OCI-LY3 (cell line): ENCODE data around the gene TGIF1.

ENCODE experiments used
- H2AFZ ChIP-seq: fragments of 200-600, 300-600 bp; shearing (Covaris generic); 2 replicates; pipeline ENCODE4 v1.6.0; 2014; ENCODE audit warnings: antibody characterized with exemption, low read depth, low read length
- H3K27ac ChIP-seq: fragments of 200-600, 300-600 bp; sonication (generic); 2 replicates; pipeline ENCODE4 v1.5.1; 2014; ENCODE audit warnings: mild to moderate bottlenecking, low read length, moderate library complexity, mixed read lengths
- H3K27me3 ChIP-seq: fragments of 200-600, 300-600 bp; sonication (generic); 2 replicates; pipeline ENCODE4 v1.6.1; 2014; ENCODE audit warnings: low read depth, low read length, mixed read lengths
- H3K36me3 ChIP-seq: fragments of 200-600, 300-600 bp; sonication (generic); replicated peaks from 2 replicates; pipeline ENCODE3; 2014; ENCODE audit warnings: low read depth, low read length, mixed read lengths
- H3K4me1 ChIP-seq: fragments of 300-600, 200-600 bp; sonication (generic); 2 replicates; pipeline ENCODE4 v1.6.1; 2014; ENCODE audit warnings: low read length, mixed read lengths
- H3K4me2 ChIP-seq: fragments of 200-600, 300-600 bp; sonication (generic); 2 replicates; pipeline ENCODE4 v1.6.1; 2014; ENCODE audit warnings: low read length, mixed read lengths
- H3K4me3 ChIP-seq: fragments of 300-600, 200-600 bp; sonication (generic); 2 replicates; pipeline ENCODE4 v1.5.1; 2014; ENCODE audit warnings: antibody characterized with exemption, mild to moderate bottlenecking, low read length, moderate library complexity
- H3K79me2 ChIP-seq: fragments of 300-600, 200-600 bp; shearing (Covaris generic); 2 replicates; pipeline ENCODE4 v1.6.1; 2014; ENCODE audit warnings: mild to moderate bottlenecking, low read length, mixed read lengths
- H3K9ac ChIP-seq: fragments of 300-600, 200-600 bp; shearing (Covaris generic); 2 replicates; pipeline ENCODE4 v1.6.0; 2014; ENCODE audit warnings: mild to moderate bottlenecking, low read length, moderate library complexity
- H3K9me3 ChIP-seq: fragments of 200-600, 300-600 bp; shearing (Covaris generic); 2 replicates; pipeline ENCODE4 v1.6.1; 2014; ENCODE audit warnings: low read length, mixed read lengths; ENCODE audit not compliant: insufficient read depth
- H4K20me1 ChIP-seq: fragments of 200-600, 300-600 bp; sonication (generic); 2 replicates; pipeline ENCODE4 v1.6.1; 2016; ENCODE audit warnings: low read length, mixed read lengths; ENCODE audit not compliant: insufficient read depth
- CTCF ChIP-seq: fragments of 200-600, 300-600 bp; sonication (generic); IDR thresholded peaks from 2 replicates; pipeline ENCODE4 v1.5.1; 2014; ENCODE audit warnings: antibody characterized with exemption, low read length, low read depth
- EZH2phosphoT487 ChIP-seq: fragments of 200-600 bp; shearing (Covaris generic); IDR thresholded peaks from 2 replicates; pipeline ENCODE4 v1.6.1; 2018; ENCODE audit warnings: antibody characterized with exemption, mixed run types, low read depth

Gene TGIF1

DNA sequence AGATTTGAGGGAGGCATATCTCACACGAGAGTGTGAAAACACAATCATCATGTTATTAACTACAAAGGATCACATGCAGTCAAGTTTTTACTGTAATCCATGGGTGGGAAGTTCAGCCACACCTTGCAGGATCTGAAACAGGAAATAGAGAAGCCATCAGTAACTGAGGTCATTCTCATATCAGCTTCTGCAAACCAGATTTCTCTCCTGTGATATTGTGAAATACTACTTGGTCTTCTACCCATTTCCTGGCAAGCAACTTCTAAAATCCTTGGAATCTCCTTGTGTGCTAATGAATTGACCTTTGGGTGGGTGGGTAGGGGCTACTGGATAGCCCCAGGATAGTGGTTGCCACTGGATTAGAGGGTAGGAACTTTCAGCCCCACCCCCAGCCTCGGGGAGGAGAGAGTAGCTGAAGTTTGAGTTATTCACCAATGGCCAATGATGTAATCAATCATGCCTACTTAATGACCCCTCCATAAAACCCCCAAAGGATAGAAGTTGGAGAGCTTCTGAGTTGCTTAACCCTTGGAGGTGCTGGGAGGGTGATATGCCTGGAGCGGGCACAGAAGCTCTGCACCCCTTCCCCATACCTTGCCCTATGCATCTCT, 25.6 kb upstream of the TGIF1 start:
- no peak overlapping the region for H3K4me3 ChIP-seq
- no peaks in the 10 kb centered on the region for H3K27me3 ChIP-seq
- H3K9me3 ChIP-seq: no peaks in the 10 kb centered on the region
- no peak overlapping the region for H3K27ac ChIP-seq
- H3K4me1 ChIP-seq: peaks cover 11% of the 10 kb centered on the region
- peak overlapping the region; percentile 24; the same call in 1 of the 2 replicates for H3K4me2 ChIP-seq
- no peaks in the 10 kb centered on the region for H4K20me1 ChIP-seq
- no peak overlapping the region for H3K9ac ChIP-seq
- no peaks in the 10 kb centered on the region for H3K79me2 ChIP-seq
- no peak overlapping the region for H2AFZ ChIP-seq
- TF ChIP-seq CTCF (no peak), EZH2phosphoT487 (no peak)
- no peaks in the 10 kb centered on the region for H3K36me3 ChIP-seq

GRCh38 chr18:3425030-3425429, 24.9 kb upstream of the TGIF1 start:
- Histone ChIP-seq H4K20me1 (no peaks in the 10 kb centered on the region), H3K4me2 (no peak overlapping the region), H3K27me3 (no peaks in the 10 kb centered on the region), H3K4me1 (peaks cover 11% of the 10 kb centered on the region), H3K36me3 (no peaks in the 10 kb centered on the region), H2AFZ (no peak overlapping the region), H3K4me3 (no peak overlapping the region), H3K9ac (no peak overlapping the region), H3K27ac (no peak overlapping the region), H3K79me2 (no peaks in the 10 kb centered on the region), H3K9me3 (no peaks in the 10 kb centered on the region)
- no peak for TF ChIP-seq CTCF
- no peak for TF ChIP-seq EZH2phosphoT487

DNA sequence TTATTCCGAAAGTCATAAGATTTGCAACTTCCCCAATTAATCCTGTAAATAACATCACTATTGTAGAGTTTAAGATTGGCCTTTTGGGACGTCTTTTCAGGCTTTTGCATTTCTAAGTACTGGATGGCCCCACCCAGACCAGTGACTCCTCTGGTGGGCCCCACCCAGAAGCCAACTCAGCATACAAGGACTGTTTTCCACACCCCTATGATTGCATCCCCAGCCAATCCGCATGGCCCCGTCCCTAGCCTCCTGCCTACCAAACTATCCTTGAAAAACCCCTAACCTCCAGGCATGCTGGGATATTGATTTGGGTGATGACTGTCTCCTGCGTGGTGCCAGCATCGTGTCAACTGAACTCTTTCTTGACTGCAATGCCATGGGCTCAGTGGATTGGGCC, 24.5 kb upstream of the TGIF1 start:
- Histone ChIP-seq H3K9ac (no peak overlapping the region), H3K4me1 (peaks cover 11% of the 10 kb centered on the region), H3K9me3 (no peaks in the 10 kb centered on the region), H3K4me3 (no peak overlapping the region), H3K79me2 (no peaks in the 10 kb centered on the region), H3K27me3 (no peaks in the 10 kb centered on the region), H2AFZ (no peak overlapping the region), H3K4me2 (no peak overlapping the region), H4K20me1 (no peaks in the 10 kb centered on the region), H3K27ac (no peak overlapping the region), H3K36me3 (no peaks in the 10 kb centered on the region)
- no peak for TF ChIP-seq EZH2phosphoT487
- TF ChIP-seq CTCF: no peak

DNA sequence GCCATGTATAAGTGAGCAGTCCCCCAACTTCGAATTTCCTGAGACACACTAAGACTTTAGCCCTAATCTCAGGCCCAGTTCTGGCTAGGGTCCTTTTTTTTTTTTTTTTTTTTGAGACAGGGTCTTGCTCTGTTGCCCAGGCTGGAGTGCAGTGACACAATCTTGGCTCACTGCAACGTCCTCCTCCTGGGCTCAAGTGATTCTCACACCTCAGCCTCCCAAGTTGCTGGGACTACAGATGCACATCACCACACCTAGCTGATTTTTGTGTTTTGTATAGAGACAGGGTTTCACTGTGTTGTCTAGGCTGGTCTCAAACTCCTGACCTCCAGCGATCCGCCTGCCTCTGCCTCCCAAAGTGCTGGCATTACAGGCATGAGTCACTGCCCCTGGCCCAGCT, 23.9 kb upstream of the TGIF1 start:
- TF ChIP-seq EZH2phosphoT487 (no peak), CTCF (no peak)
- Histone ChIP-seq H3K27ac (no peak overlapping the region), H3K79me2 (no peaks in the 10 kb centered on the region), H3K4me1 (peaks cover 11% of the 10 kb centered on the region), H3K4me3 (no peak overlapping the region), H3K36me3 (no peaks in the 10 kb centered on the region), H4K20me1 (no peaks in the 10 kb centered on the region), H3K27me3 (no peaks in the 10 kb centered on the region), H3K4me2 (no peak overlapping the region), H3K9me3 (no peaks in the 10 kb centered on the region), H2AFZ (no peak overlapping the region), H3K9ac (no peak overlapping the region)
